Measurements from ENCODE around the gene MRGPRG. TPM values are rescaled to one million over a fixed set of nuclear protein-coding genes. Genes with fewer than 3 reads are reported as not detected.

MRGPRG gene
- total RNA-seq, 4 donors from 2014 or later: not detected

DNA sequence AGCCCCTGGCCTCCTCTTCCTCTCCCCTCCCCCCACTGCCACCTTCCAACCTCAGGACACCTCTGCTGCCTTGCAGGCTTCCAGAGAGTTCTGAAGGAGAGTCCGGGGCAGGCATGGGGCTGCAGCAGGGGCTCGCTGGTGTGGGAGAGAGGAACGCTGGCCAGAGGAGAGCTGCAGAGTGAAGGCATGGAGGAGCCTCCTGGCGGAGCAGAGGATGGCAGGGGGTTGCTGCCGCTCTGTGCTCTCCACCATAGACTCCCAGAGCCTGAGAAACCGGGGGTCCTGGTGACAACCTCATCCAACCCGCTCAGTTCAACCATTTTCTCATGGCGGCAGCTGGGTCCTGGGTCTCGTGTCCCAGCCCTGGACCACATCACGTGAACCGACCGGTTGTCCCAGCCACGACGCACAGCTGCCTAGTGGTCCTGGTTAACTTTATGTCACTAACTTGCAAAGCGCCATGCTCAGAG, 17.5 kb downstream of the MRGPRG start:
- intact Hi-C loops (cut with DNase I): no loop called here
- Histone ChIP-seq H3K27me3 (peaks cover 0 to 74% (median 14%) of the 10 kb centered on the region in 4 donors), H3K4me3 (no peak overlapping the region), H3K27ac (replicated peaks in 1 of 4) (no peak overlapping the region), H3K9me3 (no peaks in the 10 kb centered on the region), H3K36me3 (no peaks in the 10 kb centered on the region), H3K4me1 (peaks cover 7 to 26% (median 23%) of the 10 kb centered on the region in 4 donors)
- WGBS: 85% methylated on average over 13 of the region's 15 CpGs
- TF ChIP-seq EP300 (IDR thresholded peaks at IDR 0.05) (no peak), POLR2AphosphoS5 (IDR thresholded peaks at IDR 0.05) (no peak)
- no peak for DNase-seq (ENCODE audit: extremely low spot score)

DNA sequence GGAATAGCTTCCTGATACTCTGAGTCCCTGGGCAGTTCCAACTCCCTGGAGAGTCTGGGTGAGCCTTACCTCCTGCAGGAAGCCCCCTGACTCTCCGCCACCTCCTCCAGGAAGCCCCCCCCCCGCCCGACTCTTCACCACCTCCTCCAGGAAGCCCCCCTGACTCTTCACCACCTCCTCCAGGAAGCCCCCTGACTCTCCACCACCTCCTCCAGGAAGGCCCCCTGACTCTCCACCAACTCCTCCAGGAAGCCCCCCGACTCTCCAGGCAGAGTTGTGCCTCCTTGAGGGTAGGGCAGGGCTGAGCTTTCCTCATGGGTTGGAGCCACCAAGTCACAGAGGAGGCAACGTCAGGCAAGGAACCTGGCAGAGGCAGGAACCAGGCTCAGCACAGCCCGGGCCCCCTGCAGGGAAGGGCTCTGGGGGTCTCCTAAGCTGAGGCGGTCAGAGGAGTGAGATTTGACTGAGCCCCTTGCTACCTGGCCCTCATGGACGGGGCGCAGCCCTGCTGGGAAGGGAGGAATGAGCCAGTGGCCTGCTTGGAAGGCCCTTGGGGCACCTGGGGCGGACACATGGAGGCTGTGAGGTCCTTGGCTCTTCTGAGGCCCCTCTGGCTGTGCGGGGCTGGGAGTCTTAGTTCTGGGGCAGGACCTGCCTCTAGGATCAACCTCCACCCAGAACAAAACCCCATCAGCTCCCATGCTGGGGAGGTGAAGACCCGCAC, 18.1 kb downstream of the MRGPRG start:
- Histone ChIP-seq H3K27ac (replicated peaks in 1 of 4) (no peak overlapping the region), H3K4me3 (no peak overlapping the region), H3K9me3 (no peaks in the 10 kb centered on the region), H3K36me3 (no peaks in the 10 kb centered on the region), H3K27me3 (peaks cover 0 to 78% (median 14%) of the 10 kb centered on the region in 4 donors), H3K4me1 (peaks cover 7 to 20% (median 18%) of the 10 kb centered on the region in 4 donors)
- intact Hi-C loops (cut with DNase I): no loop called here
- no peak for TF ChIP-seq POLR2A (IDR thresholded peaks at IDR 0.05; ENCODE audit: low read depth)
- TF ChIP-seq POLR2AphosphoS5 (IDR thresholded peaks at IDR 0.05): no peak
- TF ChIP-seq EP300 (IDR thresholded peaks at IDR 0.05): no peak
- TF ChIP-seq, protein P1, sequence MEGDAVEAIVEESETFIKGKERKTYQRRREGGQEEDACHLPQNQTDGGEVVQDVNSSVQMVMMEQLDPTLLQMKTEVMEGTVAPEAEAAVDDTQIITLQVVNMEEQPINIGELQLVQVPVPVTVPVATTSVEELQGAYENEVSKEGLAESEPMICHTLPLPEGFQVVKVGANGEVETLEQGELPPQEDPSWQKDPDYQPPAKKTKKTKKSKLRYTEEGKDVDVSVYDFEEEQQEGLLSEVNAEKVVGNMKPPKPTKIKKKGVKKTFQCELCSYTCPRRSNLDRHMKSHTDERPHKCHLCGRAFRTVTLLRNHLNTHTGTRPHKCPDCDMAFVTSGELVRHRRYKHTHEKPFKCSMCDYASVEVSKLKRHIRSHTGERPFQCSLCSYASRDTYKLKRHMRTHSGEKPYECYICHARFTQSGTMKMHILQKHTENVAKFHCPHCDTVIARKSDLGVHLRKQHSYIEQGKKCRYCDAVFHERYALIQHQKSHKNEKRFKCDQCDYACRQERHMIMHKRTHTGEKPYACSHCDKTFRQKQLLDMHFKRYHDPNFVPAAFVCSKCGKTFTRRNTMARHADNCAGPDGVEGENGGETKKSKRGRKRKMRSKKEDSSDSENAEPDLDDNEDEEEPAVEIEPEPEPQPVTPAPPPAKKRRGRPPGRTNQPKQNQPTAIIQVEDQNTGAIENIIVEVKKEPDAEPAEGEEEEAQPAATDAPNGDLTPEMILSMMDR (IDR thresholded peaks at IDR 0.05): no peak
- WGBS: 77% methylated on average over 4 of the region's 12 CpGs
- no peak for DNase-seq (ENCODE audit: extremely low spot score)

DNA sequence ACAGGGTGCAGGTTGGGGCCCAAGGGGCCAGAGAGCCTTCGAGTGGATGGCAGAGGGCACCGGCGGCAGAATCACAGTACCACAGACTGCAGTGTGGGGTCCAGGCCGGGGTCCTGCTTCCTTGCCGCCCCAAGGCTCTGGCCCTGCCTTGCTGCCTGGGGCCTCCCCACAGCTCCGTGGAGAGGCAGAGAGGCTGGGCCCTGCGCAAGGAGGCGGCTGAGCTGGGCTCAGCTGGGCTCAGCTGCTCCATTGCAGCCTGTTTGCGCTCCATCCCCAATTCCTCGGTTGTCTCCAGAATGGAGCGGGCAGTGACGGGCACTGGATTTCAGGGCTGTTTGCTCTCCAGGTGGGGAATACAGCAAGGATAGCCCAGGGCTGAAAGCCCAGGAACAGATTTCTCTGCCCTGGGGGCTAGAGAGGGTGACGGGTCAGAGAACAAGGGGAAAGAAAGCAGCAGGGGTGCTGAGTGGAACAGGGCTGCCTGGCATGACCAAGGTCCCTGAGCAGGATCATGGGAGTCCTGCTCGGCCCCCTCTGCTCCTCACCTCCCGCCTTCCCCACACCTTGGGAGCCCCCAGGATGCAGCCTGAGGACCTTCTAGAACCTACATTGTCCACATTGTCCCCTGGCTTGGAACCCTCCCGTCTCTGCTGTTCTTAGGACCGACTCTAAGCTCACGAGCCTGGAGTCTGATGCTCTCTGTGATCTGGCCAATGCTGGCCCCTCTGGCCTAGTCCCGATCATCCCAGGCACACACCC, 18.9 kb downstream of the MRGPRG start:
- no peak overlapping the region for H3K4me3 ChIP-seq
- 72% methylated on average over 10 of the region's 19 CpGs for WGBS
- DNase-seq (ENCODE audit: extremely low spot score): no peak
- intact Hi-C loops (cut with DNase I): no loop called here
- H3K27ac ChIP-seq (replicated peaks in 1 of 4): no peak overlapping the region
- H3K4me1 ChIP-seq: peaks cover 7 to 13% (median 11%) of the 10 kb centered on the region in 4 donors
- H3K36me3 ChIP-seq: no peaks in the 10 kb centered on the region
- H3K9me3 ChIP-seq: no peaks in the 10 kb centered on the region
- TF ChIP-seq POLR2AphosphoS5 (IDR thresholded peaks at IDR 0.05) (no peak), EP300 (IDR thresholded peaks at IDR 0.05) (no peak), POLR2A (IDR thresholded peaks at IDR 0.05; ENCODE audit: low read depth) (no peak)
- TF ChIP-seq, protein P1 (IDR thresholded peaks at IDR 0.05): no peak
- peaks cover 0 to 79% (median 14%) of the 10 kb centered on the region in 4 donors for H3K27me3 ChIP-seq

DNA sequence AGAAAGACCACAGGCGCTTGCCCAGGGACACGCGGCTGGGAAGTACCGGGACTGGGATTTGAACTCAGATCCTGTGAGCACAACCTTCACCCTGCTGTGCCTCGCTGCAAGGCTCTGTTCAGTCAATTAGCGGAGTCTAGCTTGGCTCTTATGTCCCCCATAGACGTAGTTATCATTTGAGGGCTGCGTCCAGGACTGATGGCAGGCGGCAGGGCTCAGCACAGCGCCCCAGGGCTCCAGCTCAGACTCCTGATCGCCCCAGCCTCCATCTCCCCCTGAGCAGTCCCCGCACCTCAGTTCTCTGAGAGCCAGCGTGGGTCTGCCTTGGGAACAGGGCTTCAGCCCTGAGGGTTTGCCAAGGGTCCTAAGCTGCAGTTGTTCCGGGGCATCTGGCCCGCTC, 19.8 kb downstream of the MRGPRG start:
- Histone ChIP-seq H3K36me3 (no peaks in the 10 kb centered on the region), H3K4me1 (peaks cover 7 to 12% (median 11%) of the 10 kb centered on the region in 4 donors), H3K9me3 (no peaks in the 10 kb centered on the region), H3K4me3 (no peak overlapping the region), H3K27me3 (peaks cover 0 to 70% (median 13%) of the 10 kb centered on the region in 4 donors), H3K27ac (replicated peaks in 1 of 4) (no peak overlapping the region)
- DNase-seq (ENCODE audit: extremely low spot score): no peak
- intact Hi-C loops (cut with DNase I): no loop called here
- WGBS: 86% methylated on average over 12 of the region's 15 CpGs
- TF ChIP-seq POLR2AphosphoS5 (IDR thresholded peaks at IDR 0.05) (no peak), EP300 (IDR thresholded peaks at IDR 0.05) (no peak), POLR2A (IDR thresholded peaks at IDR 0.05; ENCODE audit: low read depth) (no peak)
- TF ChIP-seq, protein P1 (IDR thresholded peaks at IDR 0.05): no peak

DNA sequence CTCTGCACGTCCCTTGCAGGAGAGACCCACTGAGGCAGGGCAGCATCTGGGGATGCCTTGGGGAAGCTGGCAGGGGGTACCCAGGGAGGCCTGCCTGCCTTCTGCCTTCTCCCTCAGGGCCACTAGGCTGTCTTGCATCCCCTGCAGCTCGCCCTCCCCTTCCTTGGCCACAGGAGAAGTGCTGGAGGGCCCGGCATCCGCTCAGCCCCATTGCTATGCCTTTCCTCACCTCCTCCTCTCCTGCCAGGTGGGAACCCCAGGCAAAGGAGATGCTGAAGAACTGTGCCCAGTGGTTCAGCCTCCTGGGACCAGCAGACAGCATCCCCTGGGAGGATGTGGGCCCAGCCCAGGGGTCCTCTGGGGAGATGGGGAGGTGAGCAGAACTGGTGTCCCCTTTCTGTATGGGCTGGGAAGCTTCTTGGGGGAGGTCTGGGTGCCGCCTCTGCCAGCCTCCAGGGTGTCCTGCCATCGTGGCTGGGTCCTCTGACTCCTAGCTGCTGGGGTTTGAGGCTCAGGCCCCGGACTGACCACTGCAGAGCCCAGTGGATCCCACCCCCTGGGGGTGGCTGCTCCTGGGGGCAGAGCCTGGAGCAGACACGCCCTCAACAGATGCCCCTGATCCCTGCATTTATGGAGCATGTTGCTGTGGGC, 20.6 kb downstream of the MRGPRG start:
- Histone ChIP-seq H3K4me1 (peaks cover 2 to 4% (median 3%) of the 10 kb centered on the region in 4 donors), H3K27me3 (peaks cover 0 to 62% (median 8%) of the 10 kb centered on the region in 4 donors), H3K36me3 (no peaks in the 10 kb centered on the region), H3K9me3 (no peaks in the 10 kb centered on the region), H3K27ac (replicated peaks in 1 of 4) (no peak overlapping the region), H3K4me3 (no peak overlapping the region)
- intact Hi-C loops (cut with DNase I): no loop called here
- 94% methylated on average over 4 of the region's 8 CpGs for WGBS
- TF ChIP-seq EP300 (IDR thresholded peaks at IDR 0.05) (no peak), POLR2AphosphoS5 (IDR thresholded peaks at IDR 0.05) (no peak), POLR2A (IDR thresholded peaks at IDR 0.05; ENCODE audit: low read depth) (no peak)
- TF ChIP-seq, protein P1 (IDR thresholded peaks at IDR 0.05): no peak
- no peak for DNase-seq (ENCODE audit: extremely low spot score)

Data from esophagus muscularis mucosa (tissue), 4 donors.